WTC11 (cell line): ENCODE results near the gene CRYBA4. TPM values are rescaled to one million over a fixed set of nuclear protein-coding genes. Genes with fewer than 3 reads are reported as not detected.

ENCODE experiments used
- ATAC-seq: fragments of 200-7000 bp; cut with Tn5 transposase; 2 replicates; pipeline ENCODE4 v1.10.0; 2021; ENCODE audit warnings: mild to moderate bottlenecking, moderate library complexity
- CTCF ChIA-PET: fragments of 300-600 bp; sonication (Branson Sonifier 250); formaldehyde crosslinking; loops from one replicate; lab custom pipeline; 2021; ENCODE audit warnings: antibody characterized with exemption; lab: Charles Lee
- POLR2A ChIA-PET: fragments of 350-600 bp; sonication (Branson Sonifier 250); formaldehyde crosslinking; loops from one replicate; lab custom pipeline; 2021; ENCODE audit warnings: antibody characterized with exemption; lab: Charles Lee
- DNase-seq: peaks from one replicate; pipeline ENCODE4 v3.0.0; 2021; ENCODE audit warnings: low spot score
- H3K27ac Mint-ChIP-seq: 2 replicates; pipeline ENCODE4 v1.8.0; 2021; ENCODE audit warnings: mixed read lengths
- H3K27me3 Mint-ChIP-seq: 2 replicates; pipeline ENCODE4 v1.8.0; 2021; ENCODE audit warnings: low read depth, mild to moderate bottlenecking, moderate library complexity, mixed read lengths
- H3K36me3 Mint-ChIP-seq: 2 replicates; pipeline ENCODE4 v1.8.0; 2021; ENCODE audit warnings: mixed read lengths
- H3K4me1 Mint-ChIP-seq: 2 replicates; pipeline ENCODE4 v1.8.0; 2022; ENCODE audit warnings: mixed read lengths
- H3K4me3 Mint-ChIP-seq: 2 replicates; pipeline ENCODE4 v1.8.0; 2021; ENCODE audit warnings: mild to moderate bottlenecking, moderate library complexity, mixed read lengths
- H3K9me3 Mint-ChIP-seq: 2 replicates; pipeline ENCODE4 v1.8.0; 2021; ENCODE audit warnings: mixed read lengths
- ESRRA ChIP-seq: sonication (generic); formaldehyde crosslinking; IDR thresholded peaks from 2 replicates; pipeline ENCODE4 v1.8.1; 2022; ENCODE audit warnings: mild to moderate bottlenecking, missing genetic modification reagents, borderline replicate concordance
- FOXJ3 ChIP-seq: sonication (generic); formaldehyde crosslinking; IDR thresholded peaks from 2 replicates; pipeline ENCODE4 v1.9.0; 2021; ENCODE audit warnings: missing genetic modification reagents, mild to moderate bottlenecking, borderline replicate concordance
- GRHL2 ChIP-seq: fragments of 250-450 bp; sonication (Bioruptor Pico); IDR thresholded peaks from 2 replicates; pipeline ENCODE4 v1.8.0; 2022; ENCODE audit warnings: mild to moderate bottlenecking, moderate library complexity; ENCODE audit not compliant: insufficient replicate concordance, severe bottlenecking
- KAT7 ChIP-seq: sonication (generic); formaldehyde crosslinking; IDR thresholded peaks from 2 replicates; pipeline ENCODE4 v1.8.1; 2023; ENCODE audit warnings: missing genetic modification reagents, mild to moderate bottlenecking, borderline replicate concordance
- NFATC4 ChIP-seq: fragments of 250-450 bp; sonication (Bioruptor Pico); IDR thresholded peaks from 2 replicates; pipeline ENCODE4 v1.9.0; 2021; ENCODE audit warnings: mild to moderate bottlenecking
- OVOL2 ChIP-seq: fragments of 250-450 bp; sonication (Bioruptor Pico); IDR thresholded peaks from 2 replicates; pipeline ENCODE4 v1.9.0; 2021; ENCODE audit warnings: mild to moderate bottlenecking, borderline replicate concordance
- RELA ChIP-seq: sonication (generic); formaldehyde crosslinking; IDR thresholded peaks from 2 replicates; pipeline ENCODE4 v1.8.1; 2022; ENCODE audit warnings: missing genetic modification reagents, mild to moderate bottlenecking, borderline replicate concordance
- SMAD3 ChIP-seq: sonication (generic); formaldehyde crosslinking; IDR thresholded peaks from 2 replicates; pipeline ENCODE4 v1.8.0; 2022; ENCODE audit warnings: missing genetic modification reagents, mild to moderate bottlenecking, borderline replicate concordance
- TP53 ChIP-seq: sonication (generic); formaldehyde crosslinking; IDR thresholded peaks from 2 replicates; pipeline ENCODE4 v1.8.1; 2023; ENCODE audit warnings: mild to moderate bottlenecking, missing genetic modification reagents
- ZNF423 ChIP-seq: fragments of 250-450 bp; sonication (Bioruptor Pico); IDR thresholded peaks from 2 replicates; pipeline ENCODE4 v2.1.2; 2022; ENCODE audit warnings: mild to moderate bottlenecking, moderate library complexity
- total RNA-seq: library from RNA; stranded (reverse); gene quantifications from 3 replicates; pipeline ENCODE4 v1.2.3, GENCODE V29; 2021
- TF ChIP-seq, protein P1 (sequence below): sonication (generic); formaldehyde crosslinking; IDR thresholded peaks from 2 replicates; pipeline ENCODE4 v1.8.1; 2022; ENCODE audit warnings: low read depth, missing genetic modification reagents, borderline replicate concordance
- TF ChIP-seq, protein P2 (sequence below): sonication (generic); formaldehyde crosslinking; IDR thresholded peaks from 2 replicates; pipeline ENCODE4 v1.8.0; 2023; ENCODE audit warnings: missing genetic modification reagents, mild to moderate bottlenecking, borderline replicate concordance
- TF ChIP-seq, protein P3 (sequence below): fragments of 250-450 bp; sonication (Bioruptor Pico); IDR thresholded peaks from 2 replicates; pipeline ENCODE4 v2.1.2; 2022; ENCODE audit warnings: mild to moderate bottlenecking, moderate library complexity
- TF ChIP-seq, protein P4 (sequence below): sonication (generic); formaldehyde crosslinking; IDR thresholded peaks from 2 replicates; pipeline ENCODE4 v1.8.0; 2023; ENCODE audit warnings: mild to moderate bottlenecking, missing genetic modification reagents
- TF ChIP-seq, protein P5 (sequence below): sonication (generic); formaldehyde crosslinking; IDR thresholded peaks from 2 replicates; pipeline ENCODE4 v1.8.0; 2022; ENCODE audit warnings: mild to moderate bottlenecking, missing genetic modification reagents
- TF ChIP-seq, protein P6 (sequence below): fragments of 250-450 bp; sonication (Bioruptor Pico); conservative IDR thresholded peaks from 2 replicates; pipeline ENCODE4 v1.9.0; 2021; ENCODE audit warnings: mild to moderate bottlenecking

CRYBA4 gene
- total RNA-seq, 1 experiment from 2014 or later, result 0.81 TPM

DNA sequence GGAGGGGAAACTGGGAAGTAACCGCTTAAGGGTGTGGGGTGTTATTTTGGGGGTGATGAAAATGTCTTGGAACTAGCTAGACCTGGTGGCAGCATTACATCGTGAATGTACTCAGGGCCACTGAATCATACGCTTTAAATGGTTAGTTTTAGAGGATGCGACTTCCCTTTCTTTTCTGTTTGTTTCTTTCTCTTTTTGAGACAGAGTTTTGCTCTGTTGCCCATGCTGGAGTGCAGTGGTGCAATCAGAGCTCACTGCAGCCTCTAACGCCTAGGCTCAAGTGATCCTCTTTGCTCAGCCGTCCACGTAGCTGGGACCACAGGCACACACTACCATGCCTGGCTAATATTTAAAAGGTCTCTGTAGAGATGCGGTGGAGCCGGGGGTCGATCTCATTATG lies 30.1 kb downstream of the CRYBA4 start (continued):
- no peak for TF ChIP-seq GRHL2 (CRISPR knock-in tag)
- TF ChIP-seq, protein P1, sequence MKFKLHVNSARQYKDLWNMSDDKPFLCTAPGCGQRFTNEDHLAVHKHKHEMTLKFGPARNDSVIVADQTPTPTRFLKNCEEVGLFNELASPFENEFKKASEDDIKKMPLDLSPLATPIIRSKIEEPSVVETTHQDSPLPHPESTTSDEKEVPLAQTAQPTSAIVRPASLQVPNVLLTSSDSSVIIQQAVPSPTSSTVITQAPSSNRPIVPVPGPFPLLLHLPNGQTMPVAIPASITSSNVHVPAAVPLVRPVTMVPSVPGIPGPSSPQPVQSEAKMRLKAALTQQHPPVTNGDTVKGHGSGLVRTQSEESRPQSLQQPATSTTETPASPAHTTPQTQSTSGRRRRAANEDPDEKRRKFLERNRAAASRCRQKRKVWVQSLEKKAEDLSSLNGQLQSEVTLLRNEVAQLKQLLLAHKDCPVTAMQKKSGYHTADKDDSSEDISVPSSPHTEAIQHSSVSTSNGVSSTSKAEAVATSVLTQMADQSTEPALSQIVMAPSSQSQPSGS (CRISPR knock-in tag), result no peak

DNA sequence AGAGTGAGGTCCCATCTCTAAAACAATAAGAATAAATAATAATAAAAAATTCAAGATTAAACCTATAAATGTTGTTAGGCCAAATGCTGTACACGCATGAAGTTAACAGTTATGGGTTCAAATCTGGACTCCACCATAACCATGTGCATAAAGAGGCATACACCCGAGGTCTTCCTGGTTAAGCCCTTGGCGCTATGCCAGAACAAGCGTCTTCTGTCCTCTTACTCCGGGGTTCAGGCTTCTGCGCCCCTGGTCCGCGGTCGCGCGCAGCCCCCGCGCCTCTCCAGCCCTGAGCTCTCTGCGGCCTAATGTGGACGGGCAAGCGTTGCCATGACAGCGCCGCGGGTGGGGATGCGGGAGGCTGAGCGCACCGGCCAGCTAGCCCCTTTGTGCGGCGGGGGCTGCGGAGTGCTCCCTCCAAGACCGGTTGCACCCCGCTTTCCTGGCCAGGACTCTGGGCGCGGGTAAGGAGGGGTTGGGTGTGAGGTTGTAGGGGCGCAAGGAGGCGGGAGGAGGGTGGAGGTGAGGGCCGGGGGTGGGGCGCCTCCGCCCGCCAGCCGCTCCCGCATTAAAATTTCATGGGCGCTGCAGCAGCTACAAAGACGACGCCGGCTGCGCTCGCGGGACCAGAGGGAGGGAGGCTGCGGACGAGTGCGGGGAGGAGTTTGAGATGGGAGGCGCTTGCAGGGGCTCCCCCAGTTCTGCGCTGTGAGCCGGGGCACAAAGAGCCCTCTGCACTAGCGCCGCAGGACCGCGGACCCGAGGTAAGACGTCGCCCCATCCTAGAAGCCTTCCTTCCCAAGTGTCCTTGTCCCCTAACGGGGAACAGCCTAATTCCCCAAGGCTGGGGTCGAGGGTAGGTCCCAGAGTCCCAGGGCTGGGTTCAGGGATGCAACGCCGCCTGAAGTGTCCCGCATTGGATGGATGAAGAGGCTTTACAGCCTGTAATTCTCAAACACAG lies 35.4 kb downstream of the CRYBA4 start, which contains the start of gene MIAT:
TSS of gene MIAT (plus strand) at position 698 of the 961 bp plus-strand sequence.
- no peaks in the 10 kb centered on the region; the same call in 1 of the 2 replicates for H3K36me3 Mint-ChIP-seq
- ChIA-PET CTCF (interaction anchor here (0.9 to 1.7 kb wide), 9 partner anchors 8 to 297 kb away, joined by 3 to 10 read pairs (median 4); partner anchors contain the start of gene TFIP11), POLR2A (interaction anchor here (0.5 to 1.6 kb wide), 6 partner anchors 8 to 175 kb away, joined by 3 to 7 read pairs (median 4); partner anchors contain the start of genes HPS4 and SRRD)
- DNase-seq (peak; percentile 81), ATAC-seq (peak; percentile 42)
- peaks cover 26% of the 10 kb centered on the region for H3K4me1 Mint-ChIP-seq
- no peaks in the 10 kb centered on the region for H3K9me3 Mint-ChIP-seq
- peak within 1 kb of the TSS; percentile 89 for H3K27ac Mint-ChIP-seq
- peak within 1 kb of the TSS; percentile 93 for H3K4me3 Mint-ChIP-seq
- H3K27me3 Mint-ChIP-seq, result peaks cover 23% of the 10 kb centered on the region
- TF ChIP-seq KAT7 (CRISPR knock-in tag) (no peak), ESRRA (CRISPR knock-in tag) (no peak), SMAD3 (CRISPR knock-in tag) (no peak), FOXJ3 (CRISPR knock-in tag) (no peak), NFATC4 (CRISPR knock-in tag) (no peak), ZNF423 (CRISPR knock-in tag) (no peak), OVOL2 (CRISPR knock-in tag) (no peak), RELA (CRISPR knock-in tag) (0 out of 2 replicates have a peak, but pooled peaks have one; percentile 22), TP53 (CRISPR knock-in tag) (no peak; the same call in 1 of the 2 replicates)
- TF ChIP-seq, protein P2, sequence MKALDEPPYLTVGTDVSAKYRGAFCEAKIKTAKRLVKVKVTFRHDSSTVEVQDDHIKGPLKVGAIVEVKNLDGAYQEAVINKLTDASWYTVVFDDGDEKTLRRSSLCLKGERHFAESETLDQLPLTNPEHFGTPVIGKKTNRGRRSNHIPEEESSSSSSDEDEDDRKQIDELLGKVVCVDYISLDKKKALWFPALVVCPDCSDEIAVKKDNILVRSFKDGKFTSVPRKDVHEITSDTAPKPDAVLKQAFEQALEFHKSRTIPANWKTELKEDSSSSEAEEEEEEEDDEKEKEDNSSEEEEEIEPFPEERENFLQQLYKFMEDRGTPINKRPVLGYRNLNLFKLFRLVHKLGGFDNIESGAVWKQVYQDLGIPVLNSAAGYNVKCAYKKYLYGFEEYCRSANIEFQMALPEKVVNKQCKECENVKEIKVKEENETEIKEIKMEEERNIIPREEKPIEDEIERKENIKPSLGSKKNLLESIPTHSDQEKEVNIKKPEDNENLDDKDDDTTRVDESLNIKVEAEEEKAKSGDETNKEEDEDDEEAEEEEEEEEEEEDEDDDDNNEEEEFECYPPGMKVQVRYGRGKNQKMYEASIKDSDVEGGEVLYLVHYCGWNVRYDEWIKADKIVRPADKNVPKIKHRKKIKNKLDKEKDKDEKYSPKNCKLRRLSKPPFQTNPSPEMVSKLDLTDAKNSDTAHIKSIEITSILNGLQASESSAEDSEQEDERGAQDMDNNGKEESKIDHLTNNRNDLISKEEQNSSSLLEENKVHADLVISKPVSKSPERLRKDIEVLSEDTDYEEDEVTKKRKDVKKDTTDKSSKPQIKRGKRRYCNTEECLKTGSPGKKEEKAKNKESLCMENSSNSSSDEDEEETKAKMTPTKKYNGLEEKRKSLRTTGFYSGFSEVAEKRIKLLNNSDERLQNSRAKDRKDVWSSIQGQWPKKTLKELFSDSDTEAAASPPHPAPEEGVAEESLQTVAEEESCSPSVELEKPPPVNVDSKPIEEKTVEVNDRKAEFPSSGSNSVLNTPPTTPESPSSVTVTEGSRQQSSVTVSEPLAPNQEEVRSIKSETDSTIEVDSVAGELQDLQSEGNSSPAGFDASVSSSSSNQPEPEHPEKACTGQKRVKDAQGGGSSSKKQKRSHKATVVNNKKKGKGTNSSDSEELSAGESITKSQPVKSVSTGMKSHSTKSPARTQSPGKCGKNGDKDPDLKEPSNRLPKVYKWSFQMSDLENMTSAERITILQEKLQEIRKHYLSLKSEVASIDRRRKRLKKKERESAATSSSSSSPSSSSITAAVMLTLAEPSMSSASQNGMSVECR (CRISPR knock-in tag), result 0 out of 2 replicates have a peak, but pooled peaks have one; percentile 46
- TF ChIP-seq, protein P3, sequence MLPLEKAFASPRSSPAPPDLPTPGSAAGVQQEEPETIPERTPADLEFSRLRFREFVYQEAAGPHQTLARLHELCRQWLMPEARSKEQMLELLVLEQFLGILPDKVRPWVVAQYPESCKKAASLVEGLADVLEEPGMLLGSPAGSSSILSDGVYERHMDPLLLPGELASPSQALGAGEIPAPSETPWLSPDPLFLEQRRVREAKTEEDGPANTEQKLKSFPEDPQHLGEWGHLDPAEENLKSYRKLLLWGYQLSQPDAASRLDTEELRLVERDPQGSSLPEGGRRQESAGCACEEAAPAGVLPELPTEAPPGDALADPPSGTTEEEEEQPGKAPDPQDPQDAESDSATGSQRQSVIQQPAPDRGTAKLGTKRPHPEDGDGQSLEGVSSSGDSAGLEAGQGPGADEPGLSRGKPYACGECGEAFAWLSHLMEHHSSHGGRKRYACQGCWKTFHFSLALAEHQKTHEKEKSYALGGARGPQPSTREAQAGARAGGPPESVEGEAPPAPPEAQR (CRISPR knock-in tag), result no peak
- TF ChIP-seq, protein P4, sequence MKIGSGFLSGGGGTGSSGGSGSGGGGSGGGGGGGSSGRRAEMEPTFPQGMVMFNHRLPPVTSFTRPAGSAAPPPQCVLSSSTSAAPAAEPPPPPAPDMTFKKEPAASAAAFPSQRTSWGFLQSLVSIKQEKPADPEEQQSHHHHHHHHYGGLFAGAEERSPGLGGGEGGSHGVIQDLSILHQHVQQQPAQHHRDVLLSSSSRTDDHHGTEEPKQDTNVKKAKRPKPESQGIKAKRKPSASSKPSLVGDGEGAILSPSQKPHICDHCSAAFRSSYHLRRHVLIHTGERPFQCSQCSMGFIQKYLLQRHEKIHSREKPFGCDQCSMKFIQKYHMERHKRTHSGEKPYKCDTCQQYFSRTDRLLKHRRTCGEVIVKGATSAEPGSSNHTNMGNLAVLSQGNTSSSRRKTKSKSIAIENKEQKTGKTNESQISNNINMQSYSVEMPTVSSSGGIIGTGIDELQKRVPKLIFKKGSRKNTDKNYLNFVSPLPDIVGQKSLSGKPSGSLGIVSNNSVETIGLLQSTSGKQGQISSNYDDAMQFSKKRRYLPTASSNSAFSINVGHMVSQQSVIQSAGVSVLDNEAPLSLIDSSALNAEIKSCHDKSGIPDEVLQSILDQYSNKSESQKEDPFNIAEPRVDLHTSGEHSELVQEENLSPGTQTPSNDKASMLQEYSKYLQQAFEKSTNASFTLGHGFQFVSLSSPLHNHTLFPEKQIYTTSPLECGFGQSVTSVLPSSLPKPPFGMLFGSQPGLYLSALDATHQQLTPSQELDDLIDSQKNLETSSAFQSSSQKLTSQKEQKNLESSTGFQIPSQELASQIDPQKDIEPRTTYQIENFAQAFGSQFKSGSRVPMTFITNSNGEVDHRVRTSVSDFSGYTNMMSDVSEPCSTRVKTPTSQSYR (CRISPR knock-in tag), result no peak
- TF ChIP-seq, protein P5, sequence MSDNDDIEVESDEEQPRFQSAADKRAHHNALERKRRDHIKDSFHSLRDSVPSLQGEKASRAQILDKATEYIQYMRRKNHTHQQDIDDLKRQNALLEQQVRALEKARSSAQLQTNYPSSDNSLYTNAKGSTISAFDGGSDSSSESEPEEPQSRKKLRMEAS (CRISPR knock-in tag), result 0 out of 2 replicates have a peak, but pooled peaks have one; percentile 35
- TF ChIP-seq, protein P6, sequence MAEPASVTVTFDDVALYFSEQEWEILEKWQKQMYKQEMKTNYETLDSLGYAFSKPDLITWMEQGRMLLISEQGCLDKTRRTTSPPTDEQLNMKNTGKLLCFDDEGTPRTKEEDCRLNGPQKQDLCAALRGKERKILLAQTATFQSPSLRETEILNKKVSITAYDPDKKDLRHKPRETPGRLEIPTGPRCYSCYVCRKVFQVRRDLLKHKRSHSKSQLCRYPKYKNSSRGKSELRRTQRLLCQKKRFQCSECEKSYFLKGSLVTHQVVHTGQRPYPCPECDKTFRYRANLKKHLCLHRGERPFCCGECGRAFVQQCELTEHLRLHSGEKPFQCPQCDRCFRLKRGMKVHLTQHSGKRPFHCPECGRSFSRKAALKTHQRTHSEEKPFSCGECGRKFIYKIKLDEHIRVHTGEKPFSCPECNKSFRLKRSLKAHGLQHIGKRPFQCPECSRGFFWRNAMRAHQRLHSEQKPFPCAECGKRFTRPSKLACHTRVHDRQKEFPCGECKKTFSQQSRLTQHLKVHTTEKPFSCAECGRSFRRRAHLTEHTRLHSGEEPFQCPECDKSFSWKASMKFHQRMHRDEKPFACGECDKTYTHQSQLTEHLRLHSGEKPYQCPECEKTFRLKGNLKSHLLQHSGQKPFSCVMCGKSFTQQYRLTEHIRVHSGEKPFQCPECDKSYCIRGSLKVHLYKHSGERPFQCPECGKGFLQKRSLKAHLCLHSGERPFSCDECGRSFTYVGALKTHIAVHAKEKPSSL, result no peak
